CD4-positive, CD25-positive, alpha-beta regulatory T cell (primary cell): ENCODE data around the gene ANKS6. TPM values are rescaled to one million over a fixed set of nuclear protein-coding genes. Genes with fewer than 3 reads are reported as not detected.

Experiments
- ATAC-seq, 2 donors: fragments of 150-1000 bp; cut with Tn5 transposase; one replicate each; pipeline ENCODE4 v1.10.0; 2021; ENCODE audit warnings: low read depth in 2 of 2, moderate number of reproducible peaks in 2 of 2, moderate library complexity in 1 of 2
- DNase-seq, 3 donors: peaks; one replicate each; pipeline versions ENCODE4 v3.0.0 to v3.0.0-alpha.2; 2012 to 2022; ENCODE audit warnings: mixed read lengths in 1 of 3
- H3K27ac ChIP-seq: one replicate; pipeline ENCODE4 v1.7.0; 2013; ENCODE audit warnings: mild to moderate bottlenecking, low read length; ENCODE audit not compliant: insufficient read depth, poor library complexity, severe bottlenecking
- H3K27me3 ChIP-seq: one replicate; pipeline ENCODE4 v1.7.0; 2013; ENCODE audit warnings: low read length; ENCODE audit not compliant: control insufficient read depth, insufficient read depth
- H3K36me3 ChIP-seq: one replicate; pipeline ENCODE4 v1.7.0; 2013; ENCODE audit warnings: mild to moderate bottlenecking, low read length, moderate library complexity; ENCODE audit not compliant: control insufficient read depth, insufficient read depth
- H3K4me1 ChIP-seq: 2 replicates; pipeline ENCODE4 v1.7.0; 2013; ENCODE audit warnings: mild to moderate bottlenecking, low read length; ENCODE audit not compliant: insufficient read depth, control insufficient read depth, poor library complexity, severe bottlenecking
- H3K4me3 ChIP-seq: one replicate; pipeline ENCODE4 v1.7.0; 2013; ENCODE audit warnings: low read depth, mild to moderate bottlenecking, low read length, moderate library complexity
- H3K9me3 ChIP-seq, 2 experiments: 1 replicate in 1 of 2; 2 replicates in 1 of 2; pipeline ENCODE4 v1.7.0; 2013; ENCODE audit warnings: low read length in 2 of 2, mild to moderate bottlenecking in 1 of 2, moderate library complexity in 1 of 2; ENCODE audit not compliant: control insufficient read depth in 2 of 2
- H3K27ac Mint-ChIP-seq, 3 donors: one replicate each; pipeline ENCODE4 v1.8.0; 2020 to 2022; ENCODE audit warnings: mild to moderate bottlenecking in 3 of 3, mixed read lengths in 3 of 3, moderate library complexity in 2 of 3
- H3K27me3 Mint-ChIP-seq: one replicate; pipeline ENCODE4 v1.8.0; 2022; ENCODE audit warnings: mild to moderate bottlenecking, mixed read lengths
- H3K36me3 Mint-ChIP-seq: one replicate; pipeline ENCODE4 v1.8.0; 2020; ENCODE audit warnings: mixed read lengths
- H3K4me1 Mint-ChIP-seq, 4 donors: one replicate each; pipeline ENCODE4 v1.8.0; 2020 to 2022; ENCODE audit warnings: mixed read lengths in 4 of 4, mild to moderate bottlenecking in 1 of 4
- H3K4me3 Mint-ChIP-seq, 4 donors: one replicate each; pipeline ENCODE4 v1.8.0; 2020 to 2022; ENCODE audit warnings: mild to moderate bottlenecking in 4 of 4, mixed read lengths in 4 of 4, moderate library complexity in 3 of 4
- H3K9me3 Mint-ChIP-seq, 7 donors: one replicate each; pipeline ENCODE4 v1.8.0; 2020 to 2022; ENCODE audit warnings: mixed read lengths in 7 of 7, mild to moderate bottlenecking in 3 of 7, moderate library complexity in 2 of 7
- polyA plus RNA-seq, 4 donors: library from polyadenylated mRNA; unstranded; fragments of 300-500 nt; fragmentation: Illumina TruSeq; gene quantifications; one replicate each; pipeline ENCODE4 v1.2.3, GENCODE V29; 2021
- total RNA-seq: library from RNA; stranded (reverse); gene quantifications from one replicate; pipeline ENCODE4 v1.2.3, GENCODE V29; 2022

The ANKS6 gene
- total and polyA plus RNA-seq, 5 donors from 2014 or later: 2.4 to 8.2 (median 2.6) TPM

- Histone ChIP-seq H3K36me3 (no peaks in the 10 kb centered on the region), H3K9me3 (no peaks in the 10 kb centered on the region), H3K27me3 (no peaks in the 10 kb centered on the region), H3K4me1 (no peaks in the 10 kb centered on the region), H3K27ac (no peak overlapping the region), H3K4me3 (no peak overlapping the region)
- Mint-ChIP-seq H3K4me1 (no peaks in the 10 kb centered on the region), H3K4me3 (no peak overlapping the region), H3K9me3 (peaks cover 0 to 5% (median 0%) of the 10 kb centered on the region in 7 donors), H3K27ac (peak overlapping the region in 1 of 3 donors; percentile 27), H3K36me3 (no peaks in the 10 kb centered on the region), H3K27me3 (peaks cover 32% of the 10 kb centered on the region)
- no peak for DNase-seq
- ATAC-seq: no peak
Observed at GRCh38 chr9:98698856-98699255, 97.5 kb downstream of the ANKS6 start.

GRCh38 chr9:98694943-98695342 lies 101.4 kb downstream of the ANKS6 start:
- no peaks in the 10 kb centered on the region for H3K9me3 ChIP-seq
- H3K9me3 Mint-ChIP-seq: no peaks in the 10 kb centered on the region
- no peaks in the 10 kb centered on the region for H3K36me3 Mint-ChIP-seq
- no peak overlapping the region for H3K27ac ChIP-seq
- H3K27ac Mint-ChIP-seq: no peak overlapping the region
- no peak overlapping the region for H3K4me3 ChIP-seq
- ATAC-seq: no peak
- no peaks in the 10 kb centered on the region for H3K4me1 ChIP-seq
- DNase-seq: no peak
- H3K36me3 ChIP-seq: no peaks in the 10 kb centered on the region
- H3K27me3 ChIP-seq: no peaks in the 10 kb centered on the region
- no peaks in the 10 kb centered on the region for H3K4me1 Mint-ChIP-seq
- no peak overlapping the region for H3K4me3 Mint-ChIP-seq
- H3K27me3 Mint-ChIP-seq: peaks cover 16% of the 10 kb centered on the region

- Mint-ChIP-seq H3K4me3 (no peak overlapping the region), H3K36me3 (no peaks in the 10 kb centered on the region), H3K4me1 (no peaks in the 10 kb centered on the region), H3K27me3 (peaks cover 16% of the 10 kb centered on the region), H3K27ac (no peak overlapping the region), H3K9me3 (peaks cover 0 to 3% (median 0%) of the 10 kb centered on the region in 7 donors)
- no peaks in the 10 kb centered on the region for H3K27me3 ChIP-seq
- DNase-seq (no peak), ATAC-seq (no peak)
- H3K36me3 ChIP-seq: no peaks in the 10 kb centered on the region
- no peaks in the 10 kb centered on the region for H3K9me3 ChIP-seq
- no peak overlapping the region for H3K4me3 ChIP-seq
- no peak overlapping the region for H3K27ac ChIP-seq
- no peaks in the 10 kb centered on the region for H3K4me1 ChIP-seq
Observed at GRCh38 chr9:98692392-98692791, 104.0 kb downstream of the ANKS6 start.

- H3K4me1 Mint-ChIP-seq: peaks cover 0 to 2% (median 0%) of the 10 kb centered on the region in 4 donors
- H3K27me3 ChIP-seq: no peaks in the 10 kb centered on the region
- no peak overlapping the region for H3K4me3 ChIP-seq
- peaks cover 15% of the 10 kb centered on the region for H3K27me3 Mint-ChIP-seq
- no peak overlapping the region for H3K27ac Mint-ChIP-seq
- no peaks in the 10 kb centered on the region for H3K36me3 Mint-ChIP-seq
- DNase-seq: no peak
- H3K4me1 ChIP-seq: no peaks in the 10 kb centered on the region
- no peak overlapping the region for H3K27ac ChIP-seq
- no peaks in the 10 kb centered on the region for H3K36me3 ChIP-seq
- no peaks in the 10 kb centered on the region for H3K9me3 ChIP-seq
- H3K4me3 Mint-ChIP-seq: no peak overlapping the region
- peaks cover 0 to 3% (median 0%) of the 10 kb centered on the region in 7 donors for H3K9me3 Mint-ChIP-seq
- ATAC-seq: no peak
Observed at GRCh38 chr9:98691890-98692289, 104.5 kb downstream of the ANKS6 start.

- DNase-seq (no peak), ATAC-seq (no peak)
- Mint-ChIP-seq H3K27ac (no peak overlapping the region), H3K4me3 (no peak overlapping the region), H3K36me3 (no peaks in the 10 kb centered on the region), H3K27me3 (peaks cover 11% of the 10 kb centered on the region), H3K4me1 (peaks cover 0 to 4% (median 0%) of the 10 kb centered on the region in 4 donors), H3K9me3 (peaks cover 0 to 5% (median 0%) of the 10 kb centered on the region in 7 donors)
- Histone ChIP-seq H3K4me3 (no peak overlapping the region), H3K9me3 (no peaks in the 10 kb centered on the region), H3K27me3 (no peaks in the 10 kb centered on the region), H3K36me3 (no peaks in the 10 kb centered on the region), H3K4me1 (no peaks in the 10 kb centered on the region), H3K27ac (no peak overlapping the region)
Observed at GRCh38 chr9:98690686-98691085, 105.7 kb downstream of the ANKS6 start.

- H3K4me3 ChIP-seq: no peak overlapping the region
- H3K4me1 Mint-ChIP-seq: peaks cover 0 to 4% (median 0%) of the 10 kb centered on the region in 4 donors
- DNase-seq (no peak), ATAC-seq (no peak)
- no peaks in the 10 kb centered on the region for H3K36me3 ChIP-seq
- H3K36me3 Mint-ChIP-seq: no peaks in the 10 kb centered on the region
- H3K4me3 Mint-ChIP-seq: no peak overlapping the region
- no peaks in the 10 kb centered on the region for H3K9me3 ChIP-seq
- H3K27me3 ChIP-seq: no peaks in the 10 kb centered on the region
- no peaks in the 10 kb centered on the region for H3K4me1 ChIP-seq
- H3K27ac ChIP-seq: no peak overlapping the region
- H3K27ac Mint-ChIP-seq: no peak overlapping the region
- H3K27me3 Mint-ChIP-seq: no peaks in the 10 kb centered on the region
- peaks cover 0 to 6% (median 0%) of the 10 kb centered on the region in 7 donors for H3K9me3 Mint-ChIP-seq
Observed at GRCh38 chr9:98688710-98689495, 107.5 kb downstream of the ANKS6 start.

GRCh38 chr9:98687911-98688310 lies 108.4 kb downstream of the ANKS6 start:
- Histone ChIP-seq H3K27ac (no peak overlapping the region), H3K4me3 (no peak overlapping the region), H3K9me3 (no peaks in the 10 kb centered on the region), H3K4me1 (no peaks in the 10 kb centered on the region), H3K27me3 (no peaks in the 10 kb centered on the region), H3K36me3 (no peaks in the 10 kb centered on the region)
- ATAC-seq: no peak
- peaks cover 0 to 6% (median 0%) of the 10 kb centered on the region in 7 donors for H3K9me3 Mint-ChIP-seq
- DNase-seq: no peak
- no peak overlapping the region for H3K4me3 Mint-ChIP-seq
- H3K27ac Mint-ChIP-seq: no peak overlapping the region
- H3K36me3 Mint-ChIP-seq: no peaks in the 10 kb centered on the region
- no peaks in the 10 kb centered on the region for H3K27me3 Mint-ChIP-seq
- peaks cover 0 to 4% (median 0%) of the 10 kb centered on the region in 4 donors for H3K4me1 Mint-ChIP-seq
